ENCODE results near the gene ANXA6. TPM values are rescaled to one million over a fixed set of nuclear protein-coding genes. Genes with fewer than 3 reads are reported as not detected.
"Not testable (repeated sequence)": the region's sequence is repeated elsewhere in the genome, so short reads cannot be mapped to it uniquely, and the experiment has no call there.

Gene ANXA6
- total RNA-seq, 1 experiment from 2014 or later: 16.4 TPM

DNA sequence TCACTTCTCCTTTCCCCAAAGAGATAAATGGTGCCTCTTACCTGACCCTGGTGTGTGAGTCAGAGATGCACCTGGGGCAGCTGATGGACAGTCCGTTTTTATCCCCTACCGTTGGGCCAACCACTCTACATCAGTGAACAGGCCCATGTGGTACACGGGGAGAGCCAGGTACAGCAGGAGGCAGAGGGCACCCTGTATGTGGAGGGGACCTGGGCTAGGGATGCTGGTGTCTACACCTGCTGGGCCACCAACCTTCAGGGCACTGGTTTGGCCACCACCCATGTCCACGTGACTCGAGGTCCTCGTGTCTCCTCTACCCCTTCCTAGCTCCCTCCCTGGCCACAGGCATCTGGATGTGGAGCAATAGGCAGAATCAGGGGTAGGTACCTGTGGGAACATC lies 22.7 kb upstream of the ANXA6 start:
- CTCF ChIA-PET: interaction anchor here (1.1 kb wide), 1 partner anchor 35 kb away, joined by 3 read pairs; no protein-coding TSS in a partner anchor

DNA sequence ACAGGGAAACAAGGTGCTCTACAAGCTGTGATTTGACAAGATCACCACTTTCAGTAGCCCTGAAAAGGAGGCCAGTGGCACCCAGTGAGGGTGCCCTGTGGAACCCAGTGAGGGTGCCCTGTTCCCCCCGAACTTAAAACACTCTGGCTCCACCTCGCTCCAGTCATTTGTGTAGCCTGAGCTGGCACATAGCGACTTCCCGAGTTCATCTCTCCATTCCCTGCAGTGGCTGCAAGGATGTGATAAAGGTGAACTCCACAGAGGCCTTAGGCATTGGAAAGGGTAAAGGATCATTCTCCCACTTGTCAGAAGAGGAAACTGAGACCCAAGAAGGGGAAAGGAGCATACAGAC lies 21.9 kb upstream of the ANXA6 start:
- no peaks in the 10 kb centered on the region for H3K4me1 Mint-ChIP-seq (ENCODE audit: low read depth, unreplicated experiment)
- DNase-seq: no peak
- no peaks in the 10 kb centered on the region for H3K36me3 Mint-ChIP-seq (ENCODE audit: insufficient read depth, unreplicated experiment)
- TF ChIP-seq, protein P1, sequence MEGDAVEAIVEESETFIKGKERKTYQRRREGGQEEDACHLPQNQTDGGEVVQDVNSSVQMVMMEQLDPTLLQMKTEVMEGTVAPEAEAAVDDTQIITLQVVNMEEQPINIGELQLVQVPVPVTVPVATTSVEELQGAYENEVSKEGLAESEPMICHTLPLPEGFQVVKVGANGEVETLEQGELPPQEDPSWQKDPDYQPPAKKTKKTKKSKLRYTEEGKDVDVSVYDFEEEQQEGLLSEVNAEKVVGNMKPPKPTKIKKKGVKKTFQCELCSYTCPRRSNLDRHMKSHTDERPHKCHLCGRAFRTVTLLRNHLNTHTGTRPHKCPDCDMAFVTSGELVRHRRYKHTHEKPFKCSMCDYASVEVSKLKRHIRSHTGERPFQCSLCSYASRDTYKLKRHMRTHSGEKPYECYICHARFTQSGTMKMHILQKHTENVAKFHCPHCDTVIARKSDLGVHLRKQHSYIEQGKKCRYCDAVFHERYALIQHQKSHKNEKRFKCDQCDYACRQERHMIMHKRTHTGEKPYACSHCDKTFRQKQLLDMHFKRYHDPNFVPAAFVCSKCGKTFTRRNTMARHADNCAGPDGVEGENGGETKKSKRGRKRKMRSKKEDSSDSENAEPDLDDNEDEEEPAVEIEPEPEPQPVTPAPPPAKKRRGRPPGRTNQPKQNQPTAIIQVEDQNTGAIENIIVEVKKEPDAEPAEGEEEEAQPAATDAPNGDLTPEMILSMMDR (IDR thresholded peaks at IDR 0.05; ENCODE audit: unreplicated experiment): no peak
- no peaks in the 10 kb centered on the region for H3K9me3 Mint-ChIP-seq (ENCODE audit: low read depth, unreplicated experiment)
- intact Hi-C loops (cut with micrococcal nuclease; ENCODE audit: unreplicated experiment): no loop called here
- no TSS peak for BruUV-seq (replicated peaks)
- peaks cover 41% of the 10 kb centered on the region for H3K27me3 Mint-ChIP-seq (ENCODE audit: unreplicated experiment)
- CTCF ChIA-PET: interaction anchor here (1.1 kb wide), 1 partner anchor 34 kb away, joined by 3 read pairs; no protein-coding TSS in a partner anchor
- no peak overlapping the region for H3K4me3 Mint-ChIP-seq (ENCODE audit: low read depth, unreplicated experiment)
- H3K27ac Mint-ChIP-seq (ENCODE audit: unreplicated experiment): no peak overlapping the region

More for the DNA sequence above, 22.7 kb upstream of the ANXA6 start:
- H3K4me3 Mint-ChIP-seq (ENCODE audit: low read depth, unreplicated experiment): no peak overlapping the region
- H3K9me3 Mint-ChIP-seq (ENCODE audit: low read depth, unreplicated experiment): no peaks in the 10 kb centered on the region
- DNase-seq: no peak
- no peaks in the 10 kb centered on the region for H3K36me3 Mint-ChIP-seq (ENCODE audit: insufficient read depth, unreplicated experiment)
- H3K27ac Mint-ChIP-seq (ENCODE audit: unreplicated experiment): no peak overlapping the region
- no peaks in the 10 kb centered on the region for H3K4me1 Mint-ChIP-seq (ENCODE audit: low read depth, unreplicated experiment)
- H3K27me3 Mint-ChIP-seq (ENCODE audit: unreplicated experiment): peaks cover 41% of the 10 kb centered on the region
- TF ChIP-seq, protein P1 (IDR thresholded peaks at IDR 0.05; ENCODE audit: unreplicated experiment): no peak
- intact Hi-C loops (cut with micrococcal nuclease; ENCODE audit: unreplicated experiment): no loop called here
- BruUV-seq (replicated peaks): no TSS peak

DNA sequence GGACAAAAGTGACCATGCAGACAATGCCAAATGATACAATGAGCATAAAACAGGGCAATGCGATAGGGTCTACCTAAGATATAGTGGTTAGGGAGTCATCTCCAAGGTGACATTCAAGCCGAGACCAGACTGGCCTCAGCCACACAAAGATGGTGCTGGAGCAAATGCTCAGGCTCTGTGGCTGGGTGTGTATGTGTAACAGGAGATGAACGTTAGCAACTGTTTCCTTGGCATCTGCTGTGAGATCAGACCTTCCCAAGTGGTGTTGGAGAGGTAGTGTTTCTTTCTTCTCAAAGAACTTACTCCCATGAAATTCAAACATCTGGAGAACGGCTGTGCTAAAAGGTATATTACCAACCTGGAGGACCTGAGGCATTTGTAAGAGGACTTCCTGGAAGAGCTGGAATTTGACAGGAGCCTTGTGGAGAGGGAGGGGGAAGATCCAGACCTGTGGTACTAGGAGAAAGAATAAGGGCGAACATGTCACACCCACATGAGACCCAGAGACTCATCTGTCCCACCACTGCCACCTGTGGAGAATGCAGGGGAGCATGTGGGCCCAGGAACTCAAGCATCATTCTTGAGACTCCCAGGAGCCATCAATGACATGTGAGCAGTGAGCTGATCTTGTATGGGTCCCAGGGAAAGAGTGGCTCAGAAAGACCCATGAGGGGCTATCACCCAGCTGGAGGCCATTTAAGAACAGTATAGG lies 21.4 kb upstream of the ANXA6 start:
- BruUV-seq (replicated peaks): no TSS peak

DNA sequence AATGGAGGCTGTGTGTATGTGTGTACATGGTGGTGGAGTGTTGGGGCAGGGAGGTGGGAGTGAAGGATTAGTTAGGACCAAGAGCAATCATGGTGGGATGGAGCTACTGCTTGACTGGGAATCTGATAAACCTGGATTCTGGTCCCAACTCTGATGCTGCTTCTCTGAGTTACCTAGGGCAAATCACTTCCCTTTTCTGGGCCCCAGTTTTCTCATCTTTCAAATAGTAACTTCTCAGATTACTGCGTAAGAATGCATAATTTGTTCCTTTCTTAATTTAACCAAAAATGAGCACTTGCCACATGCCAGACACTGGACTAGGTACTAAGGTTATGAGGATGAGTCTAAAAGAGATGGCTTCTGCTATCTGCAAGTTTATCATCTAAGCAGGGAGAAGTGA lies 20.8 kb upstream of the ANXA6 start:
- Mint-ChIP-seq H3K9me3 (ENCODE audit: low read depth, unreplicated experiment) (no peaks in the 10 kb centered on the region), H3K4me3 (ENCODE audit: low read depth, unreplicated experiment) (no peak overlapping the region), H3K36me3 (ENCODE audit: insufficient read depth, unreplicated experiment) (no peaks in the 10 kb centered on the region), H3K27ac (ENCODE audit: unreplicated experiment) (no peak overlapping the region), H3K27me3 (ENCODE audit: unreplicated experiment) (peaks cover 50% of the 10 kb centered on the region), H3K4me1 (ENCODE audit: low read depth, unreplicated experiment) (no peaks in the 10 kb centered on the region)
- intact Hi-C loops (cut with micrococcal nuclease; ENCODE audit: unreplicated experiment): no loop called here
- BruUV-seq (replicated peaks): no TSS peak
- TF ChIP-seq, protein P1 (IDR thresholded peaks at IDR 0.05; ENCODE audit: unreplicated experiment): no peak
- CTCF ChIA-PET: no interaction called here
- DNase-seq: no peak

More for the DNA sequence above, 21.4 kb upstream of the ANXA6 start:
- no peak overlapping the region for H3K27ac Mint-ChIP-seq (ENCODE audit: unreplicated experiment)
- no peak for DNase-seq
- H3K27me3 Mint-ChIP-seq (ENCODE audit: unreplicated experiment): peaks cover 47% of the 10 kb centered on the region
- H3K4me1 Mint-ChIP-seq (ENCODE audit: low read depth, unreplicated experiment): no peaks in the 10 kb centered on the region
- intact Hi-C loops (cut with micrococcal nuclease; ENCODE audit: unreplicated experiment): no loop called here
- CTCF ChIA-PET: no interaction called here
- TF ChIP-seq, protein P1 (IDR thresholded peaks at IDR 0.05; ENCODE audit: unreplicated experiment): no peak
- H3K4me3 Mint-ChIP-seq (ENCODE audit: low read depth, unreplicated experiment): no peak overlapping the region
- no peaks in the 10 kb centered on the region for H3K9me3 Mint-ChIP-seq (ENCODE audit: low read depth, unreplicated experiment)
- H3K36me3 Mint-ChIP-seq (ENCODE audit: insufficient read depth, unreplicated experiment): no peaks in the 10 kb centered on the region

DNA sequence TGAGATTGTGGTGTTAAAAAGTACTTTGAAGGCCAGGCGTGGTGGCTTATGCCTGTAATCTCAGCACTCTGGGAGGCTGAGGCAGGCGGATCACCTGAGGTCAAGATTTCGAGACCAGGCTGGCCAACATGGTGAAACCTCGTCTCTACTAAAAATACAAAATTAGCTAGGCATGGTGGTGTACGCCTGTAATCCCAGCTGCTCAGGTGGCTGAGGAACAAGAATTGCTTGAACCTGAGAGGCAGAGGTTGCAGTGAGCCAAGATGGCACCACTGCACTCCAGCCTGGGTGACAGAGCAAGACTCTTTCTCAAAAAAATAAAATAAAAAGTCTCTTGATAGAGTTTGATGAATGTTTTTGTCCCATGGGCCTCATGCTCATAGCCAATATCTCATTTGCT lies 18.7 kb upstream of the ANXA6 start:
- H3K9me3 Mint-ChIP-seq (ENCODE audit: low read depth, unreplicated experiment); intact Hi-C loops (cut with micrococcal nuclease; ENCODE audit: unreplicated experiment); H3K4me3 Mint-ChIP-seq (ENCODE audit: low read depth, unreplicated experiment): not testable (repeated sequence)

More for the DNA sequence above, 18.7 kb upstream of the ANXA6 start:
- DNase-seq; H3K36me3 Mint-ChIP-seq (ENCODE audit: insufficient read depth, unreplicated experiment); BruUV-seq (replicated peaks); H3K27ac Mint-ChIP-seq (ENCODE audit: unreplicated experiment); H3K4me1 Mint-ChIP-seq (ENCODE audit: low read depth, unreplicated experiment): not testable (repeated sequence)
- H3K27me3 Mint-ChIP-seq (ENCODE audit: unreplicated experiment): peaks cover 47% of the 10 kb centered on the region
- CTCF ChIA-PET: interaction anchor here (0.7 kb wide), 1 partner anchor 11 kb away, joined by 3 read pairs; no protein-coding TSS in a partner anchor

All from Calu3 (cell line).